Stimulated activated CD4-positive, alpha-beta T cell treated with anti-CD3 and anti-CD28 coated beads, TNF-alpha, amount 100 ng/mL, for 4 hours (primary cell): ENCODE data around the gene ERCC4.

Experiments used
- DNase-seq, 3 experiments: peaks; one replicate each; pipeline ENCODE4 v3.0.0-alpha.2; 2020; ENCODE audit warnings: low read depth in 3 of 3

The ERCC4 gene

GRCh38 chr16:13994239-13995106, 74.5 kb downstream of the ERCC4 start:
- DNase-seq, result no peak

DNA sequence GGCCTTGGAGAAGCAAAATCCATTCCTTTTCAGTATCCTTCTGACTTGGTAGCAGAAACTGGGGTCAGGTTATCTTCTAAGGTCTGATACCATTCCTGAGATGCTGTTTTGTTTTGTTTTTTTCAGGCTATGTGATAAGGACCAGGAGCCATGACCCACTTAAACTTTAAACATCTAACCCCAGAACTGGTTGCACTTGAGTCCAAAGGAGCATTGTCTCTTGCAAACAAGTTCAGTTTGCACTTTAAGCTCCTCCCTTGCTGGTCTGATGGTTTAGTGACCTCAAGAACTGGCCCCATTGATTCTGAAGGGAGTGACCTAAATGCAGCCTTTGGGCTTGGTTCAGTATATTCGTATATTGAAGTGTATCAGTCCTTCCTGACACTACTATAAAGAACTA, 75.2 kb downstream of the ERCC4 start:
- DNase-seq, result no peak

GRCh38 chr16:13996778-13997288, 76.9 kb downstream of the ERCC4 start:
- DNase-seq, result no peak

DNA sequence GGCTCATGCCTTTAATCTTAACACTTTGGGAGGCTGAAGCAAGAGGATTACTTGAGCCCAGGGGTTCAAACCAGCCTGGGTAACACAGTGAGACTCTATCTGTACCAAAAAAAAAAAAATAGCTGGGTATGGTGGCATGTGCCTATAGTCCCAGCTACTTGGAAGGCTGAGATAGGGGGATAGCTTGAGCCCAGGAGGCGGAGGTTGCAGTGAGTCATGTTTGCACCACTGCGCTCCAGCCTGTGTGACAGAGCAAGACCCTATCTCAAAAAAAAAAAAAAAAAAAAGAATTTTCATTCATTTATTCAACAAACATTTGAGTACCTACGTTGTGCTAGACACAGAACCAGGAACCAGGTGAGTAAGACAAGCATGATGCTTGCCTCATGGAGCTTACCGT, 77.6 kb downstream of the ERCC4 start:
- no peak for DNase-seq

GRCh38 chr16:13997933-13998332, 78.0 kb downstream of the ERCC4 start:
- DNase-seq, result no peak

GRCh38 chr16:13999071-13999894, 79.3 kb downstream of the ERCC4 start:
- DNase-seq, result no peak

DNA sequence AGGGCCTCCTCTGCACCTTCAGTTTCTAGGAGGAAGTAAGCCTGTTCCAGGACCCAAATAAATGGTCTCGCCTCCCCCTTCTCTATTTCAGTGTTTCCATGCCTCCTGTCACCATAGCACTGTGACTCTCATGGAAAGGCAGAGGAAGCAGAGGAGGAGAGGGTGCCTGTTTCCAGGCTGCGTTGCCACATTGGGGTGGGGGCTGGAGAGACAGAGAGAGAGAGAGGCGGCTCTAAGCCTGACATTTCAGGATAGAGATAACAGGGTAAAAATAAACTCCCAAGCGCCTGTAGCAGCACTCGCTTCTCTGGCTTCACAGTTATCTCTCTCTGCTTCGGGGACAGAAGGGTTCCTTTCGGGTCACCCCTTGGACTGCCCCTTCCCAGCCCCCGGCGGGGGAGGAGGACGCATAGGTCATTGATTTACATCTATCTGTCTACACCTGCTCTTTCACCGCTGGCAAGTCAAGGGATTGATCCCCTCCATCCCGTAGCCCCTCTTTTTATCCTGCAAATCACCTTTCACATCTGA, 80.0 kb downstream of the ERCC4 start:
- DNase-seq, result no peak

GRCh38 chr16:14001521-14001920, 81.6 kb downstream of the ERCC4 start:
- no peak for DNase-seq
